NCI-H2107 treated with DMSO at 0.1 percent for 48 hours (cell line): ENCODE results near the gene SULF2.

Experiments used
- DNase-seq: peaks from one replicate; lab custom pipeline; 2025; ENCODE audit not compliant: unreplicated experiment; lab: John Stamatoyannopoulos, UW

The SULF2 gene

GRCh38 chr20:47659904-47660601, 125.2 kb downstream of the SULF2 start:
- DNase-seq, result no peak

GRCh38 chr20:47656318-47656717, 129.0 kb downstream of the SULF2 start:
- DNase-seq, result no peak

GRCh38 chr20:47655635-47656034, 129.6 kb downstream of the SULF2 start:
- DNase-seq, result no peak

GRCh38 chr20:47654370-47654769, 130.9 kb downstream of the SULF2 start:
- DNase-seq, result no peak

GRCh38 chr20:47653869-47654268, 131.4 kb downstream of the SULF2 start:
- DNase-seq, result no peak

- DNase-seq, result no peak
These were observed 132.5 kb downstream of the SULF2 start for GRCh38 chr20:47652794-47653193.

- no peak for DNase-seq
These were observed 133.0 kb downstream of the SULF2 start for GRCh38 chr20:47652301-47652700.

GRCh38 chr20:47648943-47649342, 136.3 kb downstream of the SULF2 start:
- DNase-seq, result no peak

- no peak for DNase-seq
These were observed 137.3 kb downstream of the SULF2 start for GRCh38 chr20:47647994-47648393.

- no peak for DNase-seq
These were observed 139.6 kb downstream of the SULF2 start for GRCh38 chr20:47645632-47646031.

GRCh38 chr20:47642624-47643023, 142.7 kb downstream of the SULF2 start:
- DNase-seq, result no peak

- DNase-seq, result no peak
These were observed 143.2 kb downstream of the SULF2 start for GRCh38 chr20:47642118-47642517.

- no peak for DNase-seq
These were observed 146.4 kb downstream of the SULF2 start for GRCh38 chr20:47638851-47639250.

GRCh38 chr20:47635256-47635655, 150.0 kb downstream of the SULF2 start:
- no peak for DNase-seq

- DNase-seq, result no peak
These were observed 154.2 kb downstream of the SULF2 start for GRCh38 chr20:47631078-47631477.

GRCh38 chr20:47629907-47630306, 155.4 kb downstream of the SULF2 start:
- no peak for DNase-seq

- no peak for DNase-seq
These were observed 157.7 kb downstream of the SULF2 start for GRCh38 chr20:47627540-47627939.

- DNase-seq, result no peak
These were observed 162.1 kb downstream of the SULF2 start for GRCh38 chr20:47623206-47623605.

- DNase-seq, result no peak
These were observed 163.1 kb downstream of the SULF2 start for GRCh38 chr20:47622118-47622665.

GRCh38 chr20:47620808-47621805, 164.2 kb downstream of the SULF2 start:
- DNase-seq, result peak; percentile 28

GRCh38 chr20:47618479-47618878, 166.8 kb downstream of the SULF2 start:
- DNase-seq, result no peak
